B cell (primary cell): Measurements from ENCODE around the gene UBE2D3.

Experiments used
- CTCF ChIP-seq: fragments of 200-600 bp; IDR thresholded peaks from one replicate; pipeline ENCODE4 v1.8.0; 2022; ENCODE audit warnings: antibody characterized with exemption, mild to moderate bottlenecking
- EZH2 ChIP-seq: IDR thresholded peaks from 2 replicates; pipeline ENCODE4 v1.6.1; 2012; ENCODE audit warnings: borderline replicate concordance, low read depth, mild to moderate bottlenecking, moderate library complexity, low read length; ENCODE audit not compliant: insufficient read depth, poor library complexity, severe bottlenecking

GRCh38 chr4:102787096-102787881 lies 40.1 kb downstream of the UBE2D3 start:
- TF ChIP-seq CTCF (no peak), EZH2 (no peak)
